ENCODE results near the gene EIF2S2. TPM values are rescaled to one million over a fixed set of nuclear protein-coding genes. Genes with fewer than 3 reads are reported as not detected.

The EIF2S2 gene
- polyA plus RNA-seq, 2 of the 4 experiments (the other 2 are of a cell fraction) = 149 to 227 TPM

DNA sequence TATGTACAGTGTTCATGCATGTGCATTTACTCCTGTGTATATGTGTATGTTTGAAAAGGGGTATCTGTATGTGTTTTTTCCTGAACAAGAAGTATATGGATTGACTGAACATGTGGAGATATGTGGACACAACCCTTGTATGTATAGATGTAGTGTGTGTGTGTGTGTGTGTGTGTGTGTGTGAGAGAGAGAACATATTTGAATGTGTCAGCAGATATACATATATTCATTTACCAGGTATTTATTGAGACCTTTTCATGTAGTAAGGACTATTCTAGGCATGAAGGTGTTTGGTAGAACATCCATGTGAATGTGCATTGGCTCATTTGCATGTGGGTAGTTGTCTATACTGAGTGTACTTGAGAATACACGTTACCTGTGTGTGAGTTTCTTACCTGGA lies 39.3 kb downstream of the EIF2S2 start:
- ChIA-PET CTCF (interaction anchor here (1.0 to 1.5 kb wide), 4 partner anchors 14 to 1171 kb away, joined by 3 to 6 read pairs (median 4); no protein-coding TSS in a partner anchor), POLR2A (no interaction called here)
- 86% methylated on average over 1 of the region's 1 CpG for WGBS (ENCODE audit: missing lambda C conversion rate)
- Histone ChIP-seq H3K9me3 (no peaks in the 10 kb centered on the region), H3K4me2 (no peak overlapping the region), H3K4me3 (no peak overlapping the region), H3K27ac (no peak overlapping the region), H3K4me1 (0 out of 3 replicates have a peak, but pooled peaks cover 5% of the 10 kb centered on the region)
- peak; percentile 67 for TF ChIP-seq MAFK (IDR thresholded peaks at IDR 0.05; ENCODE audit: partially characterized antibody)
- TF ChIP-seq, protein P1, sequence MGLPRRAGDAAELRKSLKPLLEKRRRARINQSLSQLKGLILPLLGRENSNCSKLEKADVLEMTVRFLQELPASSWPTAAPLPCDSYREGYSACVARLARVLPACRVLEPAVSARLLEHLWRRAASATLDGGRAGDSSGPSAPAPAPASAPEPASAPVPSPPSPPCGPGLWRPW (IDR thresholded peaks at IDR 0.05) = no peak
- TF ChIP-seq ZC3H11A (IDR thresholded peaks at IDR 0.05) = no peak
- no peak for FAIRE-seq
- DNase-seq (ENCODE audit: low read depth in 1 of 2, low spot score in 1 of 2) = no peak
- no peak for ATAC-seq

- ChIA-PET POLR2A (no interaction called here), CTCF (interaction anchor here (1.0 to 1.5 kb wide), 4 partner anchors 15 to 1170 kb away, joined by 3 to 6 read pairs (median 4); no protein-coding TSS in a partner anchor)
- DNase-seq (ENCODE audit: low read depth in 1 of 2, low spot score in 1 of 2) = no peak
- FAIRE-seq = no peak
- Histone ChIP-seq H3K4me1 (0 out of 3 replicates have a peak, but pooled peaks cover 5% of the 10 kb centered on the region), H3K4me2 (no peak overlapping the region), H3K9me3 (no peaks in the 10 kb centered on the region), H3K4me3 (no peak overlapping the region), H3K27ac (no peak overlapping the region)
- WGBS (ENCODE audit: missing lambda C conversion rate) = 89% methylated on average over 8 of the region's 8 CpGs
- no peak for ATAC-seq
- no peak for TF ChIP-seq ZC3H11A (IDR thresholded peaks at IDR 0.05)
- TF ChIP-seq, protein P2, sequence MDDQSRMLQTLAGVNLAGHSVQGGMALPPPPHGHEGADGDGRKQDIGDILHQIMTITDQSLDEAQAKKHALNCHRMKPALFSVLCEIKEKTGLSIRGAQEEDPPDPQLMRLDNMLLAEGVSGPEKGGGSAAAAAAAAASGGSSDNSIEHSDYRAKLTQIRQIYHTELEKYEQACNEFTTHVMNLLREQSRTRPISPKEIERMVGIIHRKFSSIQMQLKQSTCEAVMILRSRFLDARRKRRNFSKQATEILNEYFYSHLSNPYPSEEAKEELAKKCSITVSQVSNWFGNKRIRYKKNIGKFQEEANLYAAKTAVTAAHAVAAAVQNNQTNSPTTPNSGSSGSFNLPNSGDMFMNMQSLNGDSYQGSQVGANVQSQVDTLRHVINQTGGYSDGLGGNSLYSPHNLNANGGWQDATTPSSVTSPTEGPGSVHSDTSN (IDR thresholded peaks at IDR 0.05) = no peak
- no peak for TF ChIP-seq CEBPB (IDR thresholded peaks at IDR 0.05)
These were observed 40.0 kb downstream of the EIF2S2 start for GRCh38 chr20:34072076-34072475.

GRCh38 chr20:34070859-34071258 lies 41.2 kb downstream of the EIF2S2 start:
- POLR2A ChIA-PET = no interaction called here
- ATAC-seq = no peak
- CTCF ChIA-PET = interaction anchor here (0.9 to 4.8 kb wide), 16 partner anchors 11 to 1084 kb away, joined by 3 to 33 read pairs (median 7); no protein-coding TSS in a partner anchor

GRCh38 chr20:34070079-34070439 lies 42.0 kb downstream of the EIF2S2 start:
- Histone ChIP-seq H3K9me3 (no peaks in the 10 kb centered on the region), H3K27ac (no peak overlapping the region), H3K4me1 (0 out of 3 replicates have a peak, but pooled peaks cover 7% of the 10 kb centered on the region), H3K4me3 (no peak overlapping the region), H3K4me2 (no peak overlapping the region)
- ChIA-PET POLR2A (interaction anchor here (0.9 kb wide), 1 partner anchor 278 kb away, joined by 3 read pairs; no protein-coding TSS in a partner anchor), CTCF (interaction anchor here (0.6 to 4.8 kb wide), 44 partner anchors 8 to 1084 kb away, joined by 3 to 33 read pairs (median 4); no protein-coding TSS in a partner anchor)
- 87% methylated on average over 3 of the region's 3 CpGs for WGBS (ENCODE audit: missing lambda C conversion rate)
- DNase-seq (ENCODE audit: low read depth in 1 of 2, low spot score in 1 of 2) (no peak), ATAC-seq (peak in 1 of 2 experiments; percentile 30; a peak in 3 of 6 replicates), FAIRE-seq (no peak)
- TF ChIP-seq HDAC2 (IDR thresholded peaks at IDR 0.05) (no peak), KDM1A (IDR thresholded peaks at IDR 0.05; ENCODE audit: low read depth) (no peak), CHD2 (IDR thresholded peaks at IDR 0.05; ENCODE audit: low read length, partially characterized antibody) (no peak), EP300 (IDR thresholded peaks at IDR 0.05) (no peak), FOSB (CRISPR knock-in tag; IDR thresholded peaks at IDR 0.05) (no peak), RFX5 (IDR thresholded peaks at IDR 0.05) (no peak), RCOR1 (IDR thresholded peaks at IDR 0.05; ENCODE audit: low read depth, low read length) (no peak), FOXS1 (CRISPR knock-in tag; IDR thresholded peaks at IDR 0.05) (no peak), HOXB13 (CRISPR knock-in tag; IDR thresholded peaks at IDR 0.05; ENCODE audit: low read depth) (no peak), SMC3 (IDR thresholded peaks at IDR 0.05) (no peak), ZSCAN20 (CRISPR knock-in tag; IDR thresholded peaks at IDR 0.05) (no peak), BHLHE40 (IDR thresholded peaks at IDR 0.05; ENCODE audit: low read depth, low read length) (no peak), TP53 (CRISPR knock-in tag; IDR thresholded peaks at IDR 0.05) (no peak), GATA3 (IDR thresholded peaks at IDR 0.05; ENCODE audit: borderline replicate concordance) (no peak)
- TF ChIP-seq, protein P3, sequence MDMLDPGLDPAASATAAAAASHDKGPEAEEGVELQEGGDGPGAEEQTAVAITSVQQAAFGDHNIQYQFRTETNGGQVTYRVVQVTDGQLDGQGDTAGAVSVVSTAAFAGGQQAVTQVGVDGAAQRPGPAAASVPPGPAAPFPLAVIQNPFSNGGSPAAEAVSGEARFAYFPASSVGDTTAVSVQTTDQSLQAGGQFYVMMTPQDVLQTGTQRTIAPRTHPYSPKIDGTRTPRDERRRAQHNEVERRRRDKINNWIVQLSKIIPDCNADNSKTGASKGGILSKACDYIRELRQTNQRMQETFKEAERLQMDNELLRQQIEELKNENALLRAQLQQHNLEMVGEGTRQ (IDR thresholded peaks at IDR 0.05) = no peak
- TF ChIP-seq, protein P2 (IDR thresholded peaks at IDR 0.05) = no peak
- TF ChIP-seq, protein P4, sequence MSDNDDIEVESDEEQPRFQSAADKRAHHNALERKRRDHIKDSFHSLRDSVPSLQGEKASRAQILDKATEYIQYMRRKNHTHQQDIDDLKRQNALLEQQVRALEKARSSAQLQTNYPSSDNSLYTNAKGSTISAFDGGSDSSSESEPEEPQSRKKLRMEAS (IDR thresholded peaks at IDR 0.05) = no peak

More at GRCh38 chr20:34070859-34071258, 41.2 kb downstream of the EIF2S2 start:
- no peak overlapping the region for H3K27ac ChIP-seq
- no peaks in the 10 kb centered on the region for H3K9me3 ChIP-seq
- no peak for TF ChIP-seq MAFK (IDR thresholded peaks at IDR 0.05; ENCODE audit: partially characterized antibody)
- TF ChIP-seq, protein P5, sequence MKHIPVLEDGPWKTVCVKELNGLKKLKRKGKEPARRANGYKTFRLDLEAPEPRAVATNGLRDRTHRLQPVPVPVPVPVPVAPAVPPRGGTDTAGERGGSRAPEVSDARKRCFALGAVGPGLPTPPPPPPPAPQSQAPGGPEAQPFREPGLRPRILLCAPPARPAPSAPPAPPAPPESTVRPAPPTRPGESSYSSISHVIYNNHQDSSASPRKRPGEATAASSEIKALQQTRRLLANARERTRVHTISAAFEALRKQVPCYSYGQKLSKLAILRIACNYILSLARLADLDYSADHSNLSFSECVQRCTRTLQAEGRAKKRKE (CRISPR knock-in tag; IDR thresholded peaks at IDR 0.05; ENCODE audit: low read depth) = no peak
- TF ChIP-seq RCOR1 (IDR thresholded peaks at IDR 0.05; ENCODE audit: low read depth, low read length) = no peak
- TF ChIP-seq NPAS2 (CRISPR knock-in tag; IDR thresholded peaks at IDR 0.05; ENCODE audit: borderline replicate concordance) = no peak
- TF ChIP-seq KDM5A (IDR thresholded peaks at IDR 0.05) = no peak
- TF ChIP-seq POLR2A (IDR thresholded peaks at IDR 0.05; ENCODE audit: low read length) = no peak
- TF ChIP-seq NFE2L2 (conservative IDR thresholded peaks at IDR 0.05; ENCODE audit: low read length) = no peak
- no peak for TF ChIP-seq CEBPB (IDR thresholded peaks at IDR 0.05)
- TF ChIP-seq, protein P3 (IDR thresholded peaks at IDR 0.05) = no peak
- TF ChIP-seq TP53 (CRISPR knock-in tag; IDR thresholded peaks at IDR 0.05) = no peak
- TF ChIP-seq HEYL (CRISPR knock-in tag; IDR thresholded peaks at IDR 0.05) = no peak
- no peak for TF ChIP-seq RAD21 (conservative IDR thresholded peaks at IDR 0.05 in 1 of 2, IDR thresholded peaks at IDR 0.05 in 1 of 2)
- H3K4me2 ChIP-seq = no peak overlapping the region
- 0 out of 3 replicates have a peak, but pooled peaks cover 5% of the 10 kb centered on the region for H3K4me1 ChIP-seq
- DNase-seq (ENCODE audit: low read depth in 1 of 2, low spot score in 1 of 2) (no peak), FAIRE-seq (no peak)
- H3K4me3 ChIP-seq = no peak overlapping the region
- 90% methylated on average over 8 of the region's 8 CpGs for WGBS (ENCODE audit: missing lambda C conversion rate)

Measured in A549 (cell line).